Keratinocyte (primary cell): Measurements from ENCODE around the gene TAF4B. TPM values are rescaled to one million over a fixed set of nuclear protein-coding genes. Genes with fewer than 3 reads are reported as not detected.

Source experiments
- DNase-seq: peaks from one replicate; pipeline ENCODE4 v3.0.0-alpha.2; 2011; ENCODE audit warnings: low read depth, missing footprints, low spot score
- FAIRE-seq: peaks from 2 replicates; lab custom pipeline; 2011; peaks lifted over from hg19 to GRCh38; lab: Jason Lieb, UNC
- H2AFZ ChIP-seq: 2 replicates; pipeline ENCODE4 v1.6.0; 2012; ENCODE audit warnings: low read length, control low read depth, inconsistent platforms; ENCODE audit not compliant: control insufficient read depth
- H3K27ac ChIP-seq: 2 replicates; pipeline ENCODE4 v1.5.1; 2011; ENCODE audit warnings: low read length; ENCODE audit not compliant: control insufficient read depth, insufficient read depth
- H3K27me3 ChIP-seq: 3 replicates; pipeline ENCODE4 v1.6.0; 2011; ENCODE audit warnings: low read length; ENCODE audit not compliant: control insufficient read depth, insufficient read depth; ENCODE audit errors: extremely low read depth
- H3K36me3 ChIP-seq, 2 experiments: 2 replicates in 1 of 2; 3 replicates in 1 of 2; pipeline ENCODE4 v1.5.1; 2011; ENCODE audit warnings: low read length in 2 of 2, mild to moderate bottlenecking in 1 of 2; ENCODE audit not compliant: control insufficient read depth in 2 of 2, insufficient read depth in 2 of 2; ENCODE audit errors: extremely low read depth in 1 of 2
- H3K4me1 ChIP-seq: 3 replicates; pipeline ENCODE4 v1.5.1; 2011; ENCODE audit warnings: low read length; ENCODE audit not compliant: control insufficient read depth, insufficient read depth; ENCODE audit errors: extremely low read depth
- H3K4me2 ChIP-seq: 3 replicates; pipeline ENCODE4 v1.6.0; 2011; ENCODE audit warnings: low read depth, low read length; ENCODE audit not compliant: control insufficient read depth, insufficient read depth; ENCODE audit errors: extremely low read depth
- H3K4me3 ChIP-seq, 3 experiments: fragments of 200-600 bp in 1 of 3; sonication (generic) in 1 of 3; 2 replicates in 2 of 3; 3 replicates in 1 of 3; pipeline ENCODE4 v1.5.1; 2011 to 2016; ENCODE audit warnings: low read length in 3 of 3, mild to moderate bottlenecking in 3 of 3, control low read depth in 2 of 3, inconsistent platforms in 1 of 3, low read depth in 1 of 3, mixed read lengths in 1 of 3, mixed run types in 1 of 3, moderate library complexity in 1 of 3; ENCODE audit not compliant: control insufficient read depth in 2 of 3, insufficient read depth in 2 of 3; ENCODE audit errors: extremely low read depth in 1 of 3
- H3K79me2 ChIP-seq: 2 replicates; pipeline ENCODE4 v1.6.0; 2012; ENCODE audit warnings: low read length; ENCODE audit not compliant: control insufficient read depth, insufficient read depth
- H3K9ac ChIP-seq: 3 replicates; pipeline ENCODE4 v1.6.0; 2011; ENCODE audit warnings: low read length; ENCODE audit not compliant: control insufficient read depth, insufficient read depth; ENCODE audit errors: extremely low read depth
- H3K9me1 ChIP-seq: 3 replicates; pipeline ENCODE4 v1.6.0; 2011; ENCODE audit warnings: low read length; ENCODE audit not compliant: control insufficient read depth, insufficient read depth; ENCODE audit errors: extremely low read depth
- H3K9me3 ChIP-seq: 2 replicates; pipeline ENCODE4 v1.5.1; 2012; ENCODE audit warnings: low read depth, low read length; ENCODE audit not compliant: control insufficient read depth
- H4K20me1 ChIP-seq: 3 replicates; pipeline ENCODE4 v1.6.0; 2011; ENCODE audit warnings: low read length; ENCODE audit not compliant: control insufficient read depth, insufficient read depth; ENCODE audit errors: extremely low read depth
- CTCF ChIP-seq, 3 experiments: IDR thresholded peaks in 1 of 3; conservative IDR thresholded peaks in 1 of 3; optimal IDR thresholded peaks in 1 of 3; 2 replicates in 2 of 3; 3 replicates in 1 of 3; pipeline versions ENCODE3 to v1.5.1; 2011; ENCODE audit warnings: low read length in 3 of 3, mild to moderate bottlenecking in 3 of 3, moderate library complexity in 2 of 3, control low read depth in 1 of 3, inconsistent platforms in 1 of 3; ENCODE audit not compliant: insufficient read depth in 2 of 3; ENCODE audit errors: extremely low read depth in 1 of 3
- EZH2 ChIP-seq: IDR thresholded peaks from one replicate; pipeline ENCODE4 v1.6.1; 2012; ENCODE audit warnings: inconsistent platforms, mild to moderate bottlenecking, low read length, moderate library complexity
- dilution Hi-C: fragments of 300-500 bp; cut with MboI; formaldehyde crosslinking; loops from one replicate; pipeline ENCODE4 v1.7.0; 2020; ENCODE audit warnings: low sequenced_read_pairs; ENCODE audit not compliant: extremely low pct_ligation_motif_present
- polyA plus RNA-seq, 5 experiments: library from polyadenylated mRNA; depleted of rRNA in 3 of 5; stranded (reverse) in 3 of 5; stranded (forward) in 1 of 5; unstranded in 1 of 5; fragments of >200 nt; gene quantifications; 1 replicate in 1 of 5; 2 replicates in 3 of 5; 3 replicates in 1 of 5; pipeline versions ENCODE4 v1.2.1 to v1.2.3, GENCODE V29; 2011 to 2012; ENCODE audit warnings: missing spikeins in 2 of 5, low read depth in 1 of 5, low replicate concordance in 1 of 5

TAF4B gene
- polyA plus RNA-seq, 1 donor (not counting 4 experiments of a cell fraction or from before 2014, with no cell fraction given) = 5.9 TPM

DNA sequence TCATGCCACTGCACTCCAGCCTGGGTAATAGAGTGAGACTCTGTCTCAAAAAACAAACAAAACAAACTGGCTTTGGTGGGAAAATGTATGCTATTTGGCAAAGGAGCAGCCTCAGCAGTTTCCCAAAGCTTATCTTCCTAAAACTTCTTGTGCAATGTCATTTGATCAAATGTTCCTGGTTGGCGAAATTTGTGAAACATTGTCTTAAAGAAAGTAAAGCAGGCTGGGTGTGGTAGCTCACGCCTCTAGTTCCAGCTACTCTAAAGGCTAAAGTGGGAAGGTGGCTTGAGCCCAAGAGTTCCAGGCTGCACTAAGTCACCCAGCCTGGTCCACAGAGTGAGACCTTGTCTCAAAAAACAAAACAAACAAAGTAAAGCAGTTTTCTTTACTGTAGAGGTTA lies 17.3 kb upstream of the TAF4B start:
- TF ChIP-seq EZH2 = no peak
- TF ChIP-seq CTCF (optimal IDR thresholded peaks at IDR 0.05 in 1 of 3, IDR thresholded peaks at IDR 0.05 in 1 of 3, conservative IDR thresholded peaks at IDR 0.05 in 1 of 3; ENCODE audit: extremely low read depth in 1 of 3, insufficient read depth in 2 of 3, low read length in 3 of 3) = no peak
- dilution Hi-C loops = no loop called here
- DNase-seq = no peak
- H3K9ac ChIP-seq = no peak overlapping the region
- H3K4me3 ChIP-seq = no peak overlapping the region
- H3K79me2 ChIP-seq = no peaks in the 10 kb centered on the region
- H3K9me1 ChIP-seq = no peaks in the 10 kb centered on the region
- H3K27ac ChIP-seq = no peak overlapping the region
- H3K36me3 ChIP-seq = no peaks in the 10 kb centered on the region
- no peaks in the 10 kb centered on the region for H3K4me1 ChIP-seq
- H3K4me2 ChIP-seq = no peak overlapping the region
- no peaks in the 10 kb centered on the region for H4K20me1 ChIP-seq
- H3K9me3 ChIP-seq = no peaks in the 10 kb centered on the region
- no peak for FAIRE-seq
- no peaks in the 10 kb centered on the region for H3K27me3 ChIP-seq
- H2AFZ ChIP-seq = no peak overlapping the region

DNA sequence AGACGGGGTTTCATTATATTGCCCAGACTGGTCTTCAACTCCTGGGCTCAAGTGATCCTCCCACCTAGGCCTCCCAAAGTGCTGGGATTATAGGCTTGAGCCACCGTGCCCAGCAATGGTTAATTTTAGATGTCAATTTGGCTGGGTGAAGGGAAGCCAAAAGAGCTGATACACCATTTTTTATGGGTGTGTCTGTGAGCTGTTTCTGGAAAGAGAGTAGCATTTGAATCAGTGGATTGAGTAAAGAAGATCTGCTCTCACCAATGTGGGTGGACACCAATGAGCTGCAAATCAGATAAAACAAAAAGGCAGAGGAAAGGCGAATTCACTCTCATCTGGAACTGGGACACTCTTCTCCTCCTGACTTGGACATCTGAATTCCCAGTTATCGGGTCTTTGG lies 16.1 kb upstream of the TAF4B start:
- Histone ChIP-seq H3K79me2 (no peaks in the 10 kb centered on the region), H3K9me1 (no peaks in the 10 kb centered on the region), H3K36me3 (no peaks in the 10 kb centered on the region), H3K27me3 (no peaks in the 10 kb centered on the region), H3K9ac (no peak overlapping the region), H3K27ac (no peak overlapping the region), H3K4me2 (no peak overlapping the region), H3K9me3 (no peaks in the 10 kb centered on the region), H4K20me1 (no peaks in the 10 kb centered on the region), H2AFZ (no peak overlapping the region), H3K4me1 (no peaks in the 10 kb centered on the region), H3K4me3 (no peak overlapping the region)
- DNase-seq (no peak), FAIRE-seq (no peak)
- dilution Hi-C loops = no loop called here
- TF ChIP-seq CTCF (optimal IDR thresholded peaks at IDR 0.05 in 1 of 3, IDR thresholded peaks at IDR 0.05 in 1 of 3, conservative IDR thresholded peaks at IDR 0.05 in 1 of 3; ENCODE audit: extremely low read depth in 1 of 3, insufficient read depth in 2 of 3, low read length in 3 of 3) (no peak), EZH2 (no peak)
